NCI-H1105 (cell line): ENCODE results near the gene ZFAND3.
"Not testable (repeated sequence)": the region's sequence is repeated elsewhere in the genome, so short reads cannot be mapped to it uniquely, and the experiment has no call there.

ENCODE experiments used
- DNase-seq: peaks from one replicate; lab custom pipeline; 2025; lab: John Stamatoyannopoulos, UW

ZFAND3 gene

GRCh38 chr6:37936906-37937305 lies 117.4 kb downstream of the ZFAND3 start:
- DNase-seq = no peak

- no peak for DNase-seq
Measured at GRCh38 chr6:37938909-37939308, 119.4 kb downstream of the ZFAND3 start.

- DNase-seq = no peak
Measured at GRCh38 chr6:37940074-37940847, 120.7 kb downstream of the ZFAND3 start.

GRCh38 chr6:37941871-37942270 lies 122.3 kb downstream of the ZFAND3 start:
- no peak for DNase-seq

- no peak for DNase-seq
Measured at GRCh38 chr6:37942606-37943376, 123.3 kb downstream of the ZFAND3 start.

GRCh38 chr6:37943436-37944058 lies 124.0 kb downstream of the ZFAND3 start:
- DNase-seq = no peak

- no peak for DNase-seq
Measured at GRCh38 chr6:37946057-37946456, 126.5 kb downstream of the ZFAND3 start.

GRCh38 chr6:37947468-37947867 lies 127.9 kb downstream of the ZFAND3 start:
- DNase-seq = no peak

- not testable (repeated sequence) for DNase-seq
Measured at GRCh38 chr6:37948584-37948983, 129.1 kb downstream of the ZFAND3 start.

GRCh38 chr6:37952027-37952426 lies 132.5 kb downstream of the ZFAND3 start:
- DNase-seq = no peak

GRCh38 chr6:37954791-37955190 lies 135.3 kb downstream of the ZFAND3 start:
- DNase-seq = no peak

- no peak for DNase-seq
Measured at GRCh38 chr6:37956711-37957275, 137.3 kb downstream of the ZFAND3 start.

GRCh38 chr6:37959061-37959460 lies 139.5 kb downstream of the ZFAND3 start:
- DNase-seq = no peak

GRCh38 chr6:37960139-37960935 lies 140.8 kb downstream of the ZFAND3 start:
- no peak for DNase-seq

- DNase-seq = not testable (repeated sequence)
Measured at GRCh38 chr6:37962481-37963080, 143.1 kb downstream of the ZFAND3 start.

- no peak for DNase-seq
Measured at GRCh38 chr6:37965964-37966676, 146.6 kb downstream of the ZFAND3 start.

GRCh38 chr6:37966801-37967200 lies 147.3 kb downstream of the ZFAND3 start:
- DNase-seq = no peak

- DNase-seq = no peak
Measured at GRCh38 chr6:37967651-37968050, 148.1 kb downstream of the ZFAND3 start.

GRCh38 chr6:37971266-37971665 lies 151.7 kb downstream of the ZFAND3 start:
- no peak for DNase-seq

GRCh38 chr6:37971711-37972390 lies 152.3 kb downstream of the ZFAND3 start:
- no peak for DNase-seq
